LNCAP (cell line): ENCODE results near the gene CRELD2.

Experiments
- TF ChIP-seq, protein P1 (sequence below): fragments of 450-650 bp; IDR thresholded peaks from 2 replicates; pipeline ENCODE4 v1.5.1; 2017; ENCODE audit warnings: mild to moderate bottlenecking

The CRELD2 gene

DNA sequence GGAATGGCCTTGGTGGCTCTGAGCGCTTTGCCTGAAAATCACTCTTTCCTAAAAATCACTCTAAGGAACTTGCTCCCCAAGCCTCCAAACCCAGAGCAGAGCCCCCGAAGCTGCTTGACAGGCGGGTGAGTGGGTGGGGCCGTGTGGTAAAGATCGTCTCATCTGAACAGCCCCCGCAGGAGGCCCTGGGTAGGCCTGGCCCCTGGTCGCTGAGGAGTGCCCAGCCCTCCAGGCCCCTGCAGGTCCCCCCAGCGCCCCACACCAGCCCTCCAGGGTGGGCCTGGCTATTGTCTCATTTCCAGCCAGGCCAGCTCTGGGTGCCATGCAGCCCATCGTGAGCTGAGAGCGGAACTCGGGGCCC, 25.0 kb downstream of the CRELD2 start:
- TF ChIP-seq, protein P1, sequence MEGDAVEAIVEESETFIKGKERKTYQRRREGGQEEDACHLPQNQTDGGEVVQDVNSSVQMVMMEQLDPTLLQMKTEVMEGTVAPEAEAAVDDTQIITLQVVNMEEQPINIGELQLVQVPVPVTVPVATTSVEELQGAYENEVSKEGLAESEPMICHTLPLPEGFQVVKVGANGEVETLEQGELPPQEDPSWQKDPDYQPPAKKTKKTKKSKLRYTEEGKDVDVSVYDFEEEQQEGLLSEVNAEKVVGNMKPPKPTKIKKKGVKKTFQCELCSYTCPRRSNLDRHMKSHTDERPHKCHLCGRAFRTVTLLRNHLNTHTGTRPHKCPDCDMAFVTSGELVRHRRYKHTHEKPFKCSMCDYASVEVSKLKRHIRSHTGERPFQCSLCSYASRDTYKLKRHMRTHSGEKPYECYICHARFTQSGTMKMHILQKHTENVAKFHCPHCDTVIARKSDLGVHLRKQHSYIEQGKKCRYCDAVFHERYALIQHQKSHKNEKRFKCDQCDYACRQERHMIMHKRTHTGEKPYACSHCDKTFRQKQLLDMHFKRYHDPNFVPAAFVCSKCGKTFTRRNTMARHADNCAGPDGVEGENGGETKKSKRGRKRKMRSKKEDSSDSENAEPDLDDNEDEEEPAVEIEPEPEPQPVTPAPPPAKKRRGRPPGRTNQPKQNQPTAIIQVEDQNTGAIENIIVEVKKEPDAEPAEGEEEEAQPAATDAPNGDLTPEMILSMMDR, result no peak

DNA sequence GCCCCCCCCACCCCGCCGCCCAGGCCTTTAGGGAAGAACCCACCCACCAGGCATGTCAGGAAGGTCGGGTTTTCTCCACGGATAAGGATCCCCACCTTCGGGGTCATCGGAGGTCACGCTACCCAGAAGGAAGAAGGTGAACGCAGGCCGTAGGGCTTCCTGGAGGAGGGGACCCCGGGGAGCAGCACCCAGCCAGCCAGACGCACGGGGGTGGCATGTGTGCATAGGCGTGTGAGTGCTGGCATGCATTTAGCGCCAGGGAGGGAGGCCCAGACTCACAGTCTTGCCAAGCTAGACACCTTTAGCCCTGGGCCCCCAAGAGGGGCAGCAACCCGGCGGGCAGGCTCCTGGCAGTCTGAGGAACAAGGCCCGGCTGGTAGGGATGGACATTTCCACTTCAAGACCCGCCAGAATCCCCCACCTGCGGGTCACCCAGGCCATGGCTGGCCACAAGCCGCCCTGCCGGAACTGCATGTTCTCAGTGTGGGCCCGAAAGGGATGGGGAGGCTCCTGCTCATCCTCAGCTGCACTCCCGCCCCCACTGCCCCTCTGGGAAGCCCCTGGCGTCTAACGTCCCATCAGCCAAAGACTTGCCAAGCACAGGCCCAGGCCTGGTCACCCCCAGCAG, 25.5 kb downstream of the CRELD2 start:
- TF ChIP-seq, protein P1, result no peak

DNA sequence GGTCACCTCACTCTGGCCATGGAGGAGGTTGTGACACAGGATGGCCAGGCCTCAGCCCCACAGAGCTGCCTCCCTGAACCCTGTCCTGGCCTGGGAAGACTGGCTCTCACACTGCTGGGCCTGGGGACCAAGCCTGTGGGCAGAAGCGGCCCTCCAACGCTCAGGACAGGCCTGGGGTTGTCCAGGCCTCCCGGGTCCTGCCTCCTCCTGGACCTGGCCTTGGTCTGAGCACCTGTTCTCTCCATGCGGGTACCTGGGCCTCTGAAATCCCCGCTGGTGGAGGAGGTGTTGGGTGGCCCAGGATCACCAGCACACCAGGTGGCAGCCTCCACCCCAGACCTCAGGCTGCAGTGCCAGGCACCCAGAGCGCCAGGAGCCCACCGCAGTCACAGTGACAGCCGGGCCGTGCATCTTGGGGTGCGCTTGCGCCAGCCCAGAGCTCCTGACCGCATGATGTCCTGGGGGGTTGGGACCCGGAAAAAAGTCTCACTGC, 26.0 kb downstream of the CRELD2 start:
- TF ChIP-seq, protein P1, result no peak

DNA sequence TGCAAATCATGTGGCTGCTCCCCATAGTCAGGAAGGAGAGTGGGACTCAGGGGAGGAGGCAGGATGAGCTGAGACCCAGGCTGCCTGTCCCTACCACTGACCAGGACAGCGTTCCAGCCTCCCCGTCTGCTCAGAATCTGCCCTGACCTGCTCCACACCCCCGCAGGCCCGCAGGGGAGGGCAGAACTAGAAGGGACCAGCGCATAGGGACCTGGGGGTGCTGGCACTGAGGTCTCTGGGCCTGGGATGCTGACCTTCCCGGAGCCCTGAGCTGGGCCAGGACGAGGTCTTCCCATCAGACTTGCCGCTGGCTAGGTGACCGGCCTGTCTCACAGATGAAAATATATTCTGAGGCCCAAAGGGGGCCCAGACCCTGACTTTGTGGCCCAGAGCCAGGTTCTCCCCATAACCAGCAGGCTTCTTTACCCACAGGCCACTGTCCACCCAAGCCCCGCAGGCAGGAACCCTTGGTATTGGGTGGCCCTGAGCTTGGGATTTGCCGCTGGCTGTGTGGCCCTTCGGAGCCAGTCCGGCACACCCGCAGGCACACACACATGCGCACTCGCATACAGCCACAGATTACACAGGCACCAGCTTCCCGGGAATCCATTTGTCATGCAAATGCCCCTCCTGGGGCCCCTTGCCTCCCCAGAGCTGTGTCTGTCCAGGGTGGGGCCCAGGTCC, 28.3 kb downstream of the CRELD2 start:
- TF ChIP-seq, protein P1, result no peak

DNA sequence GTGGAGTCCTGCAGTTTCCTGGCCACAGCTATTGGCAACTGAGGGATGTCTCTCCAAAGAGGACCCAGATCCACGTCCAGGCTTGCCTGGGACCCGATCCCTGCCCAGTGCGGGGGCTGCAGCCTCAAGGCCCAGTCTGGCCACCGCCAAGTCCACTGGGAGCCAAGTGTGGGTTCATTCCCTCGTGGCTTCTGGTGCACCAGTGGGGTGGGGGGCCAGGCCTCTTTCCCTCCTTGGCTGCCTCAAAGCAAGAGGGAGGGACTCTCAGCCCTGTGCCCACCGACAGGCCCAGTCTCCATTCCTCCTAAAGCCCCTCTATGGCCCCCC, 28.8 kb downstream of the CRELD2 start:
- TF ChIP-seq, protein P1, result no peak

DNA sequence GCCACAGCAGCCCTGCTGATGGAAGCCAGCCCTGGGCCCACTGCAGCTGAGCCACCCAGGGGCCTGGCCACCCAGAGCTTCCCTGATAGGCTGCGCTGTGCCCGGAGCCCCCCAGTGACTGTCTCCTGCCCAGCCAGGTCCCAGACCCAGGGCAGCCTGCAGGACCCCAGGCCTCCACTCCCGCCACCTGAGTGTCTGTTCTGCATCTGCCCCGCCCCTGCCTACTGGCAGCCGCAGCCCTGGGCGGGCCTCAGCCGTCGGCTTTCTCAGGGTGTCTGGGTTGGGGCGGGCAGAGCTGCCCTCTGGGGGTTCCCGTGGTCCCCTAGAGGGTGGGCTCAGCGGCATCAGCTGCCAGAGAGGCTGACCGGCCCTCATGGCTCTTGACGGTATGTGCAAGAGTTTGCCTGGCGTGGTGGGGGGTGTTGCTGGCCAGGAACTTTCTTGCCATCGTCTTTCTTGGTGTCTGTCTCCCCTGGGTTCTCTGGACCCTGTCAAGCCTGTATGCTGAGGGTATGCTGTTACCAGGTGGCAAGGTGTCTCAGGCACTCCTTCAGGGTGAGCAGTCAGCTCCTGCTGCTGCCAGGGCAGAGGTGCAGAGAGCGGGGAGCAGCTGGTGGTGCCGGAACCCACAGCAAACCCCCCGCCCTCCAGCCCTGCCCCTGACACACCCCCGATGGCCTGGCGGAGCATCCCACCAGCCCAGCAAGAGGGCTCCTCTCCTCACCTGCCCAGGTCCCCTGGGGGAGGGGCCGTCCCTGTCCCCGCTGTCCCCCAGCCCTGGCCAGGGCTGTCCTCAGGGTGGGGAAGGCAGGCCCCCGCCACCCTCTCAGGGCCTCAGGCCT, 29.9 kb downstream of the CRELD2 start:
- TF ChIP-seq, protein P1, result no peak

DNA sequence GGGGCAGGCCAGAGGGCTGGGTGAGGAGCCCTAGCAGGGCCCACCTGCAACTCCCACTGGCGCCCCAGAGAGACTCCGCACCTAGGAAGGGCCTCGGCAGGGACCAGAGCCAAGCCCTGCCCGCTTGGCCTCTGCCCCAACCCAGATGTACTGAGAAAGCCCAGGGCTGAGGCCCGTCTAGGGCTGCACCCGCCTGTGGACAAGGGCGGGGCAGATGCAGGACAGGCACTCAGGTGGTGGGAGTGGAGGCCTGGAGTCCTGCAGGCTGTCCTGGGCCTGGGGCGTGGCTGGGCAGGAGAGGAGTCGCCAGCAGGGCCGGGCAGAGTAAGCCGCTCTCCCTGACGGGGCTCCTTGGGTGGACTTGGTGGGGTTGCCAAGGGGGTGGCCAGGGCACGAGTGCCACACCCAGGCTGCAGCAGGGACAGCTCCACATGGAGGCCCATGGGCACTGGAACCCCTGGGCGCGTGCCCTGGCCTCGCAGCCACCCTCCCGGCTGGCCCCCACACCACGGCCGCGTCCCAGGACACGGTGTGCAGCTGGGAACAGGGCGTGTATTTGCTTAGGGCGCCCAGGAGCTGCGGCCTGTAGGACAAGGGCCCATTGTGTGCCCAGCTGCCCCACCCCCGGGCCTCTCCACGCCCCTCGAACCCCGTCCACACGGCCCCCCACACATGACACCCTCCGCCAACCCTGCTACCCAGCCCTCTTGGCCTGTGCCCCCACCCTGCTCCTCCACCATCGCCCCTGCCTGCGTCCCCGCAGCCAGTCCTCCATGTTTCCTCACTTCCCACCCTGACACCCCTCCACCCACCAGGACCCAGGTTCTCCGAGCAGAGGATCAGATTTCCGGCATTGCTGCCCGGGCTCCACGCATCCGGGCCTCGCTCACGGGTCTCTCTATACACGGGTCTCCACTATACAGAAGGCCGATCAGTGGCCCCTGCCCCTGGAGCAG, 30.8 kb downstream of the CRELD2 start:
- TF ChIP-seq, protein P1, result no peak
